ENCODE results near the gene METTL21C. TPM values are rescaled to one million over a fixed set of nuclear protein-coding genes. Genes with fewer than 3 reads are reported as not detected.

Gene METTL21C
- total RNA-seq, 1 experiment from 2014 or later, result not detected

- no peak for DNase-seq (ENCODE audit: low spot score)
Measured at GRCh38 chr13:102697929-102698648, 3.2 kb upstream of the METTL21C start.

GRCh38 chr13:102697264-102697663, 2.4 kb upstream of the METTL21C start:
- DNase-seq (ENCODE audit: low spot score), result no peak

GRCh38 chr13:102696465-102696864, 1.6 kb upstream of the METTL21C start:
- no peak for DNase-seq (ENCODE audit: low spot score)

GRCh38 chr13:102693776-102694175, 1.1 kb downstream of the METTL21C start:
- DNase-seq (ENCODE audit: low spot score), result no peak

GRCh38 chr13:102693250-102693649, 1.6 kb downstream of the METTL21C start:
- no peak for DNase-seq (ENCODE audit: low spot score)

GRCh38 chr13:102692491-102692826, 2.4 kb downstream of the METTL21C start:
- DNase-seq (ENCODE audit: low spot score), result no peak

GRCh38 chr13:102690883-102691282, 4.0 kb downstream of the METTL21C start:
- no peak for DNase-seq (ENCODE audit: low spot score)

GRCh38 chr13:102688306-102688973, 6.4 kb downstream of the METTL21C start:
- no peak for DNase-seq (ENCODE audit: low spot score)

GRCh38 chr13:102687520-102687919, 7.3 kb downstream of the METTL21C start:
- no peak for DNase-seq (ENCODE audit: low spot score)

- DNase-seq (ENCODE audit: low spot score), result no peak
Measured at GRCh38 chr13:102686024-102686423, 8.8 kb downstream of the METTL21C start.

- no peak for DNase-seq (ENCODE audit: low spot score)
Measured at GRCh38 chr13:102683637-102684036, 11.2 kb downstream of the METTL21C start.

GRCh38 chr13:102682727-102683126, 12.1 kb downstream of the METTL21C start:
- DNase-seq (ENCODE audit: low spot score), result no peak

- no peak for DNase-seq (ENCODE audit: low spot score)
Measured at GRCh38 chr13:102682211-102682610, 12.6 kb downstream of the METTL21C start.

GRCh38 chr13:102680842-102681740, 13.8 kb downstream of the METTL21C start:
- DNase-seq (ENCODE audit: low spot score), result no peak

- no peak for DNase-seq (ENCODE audit: low spot score)
Measured at GRCh38 chr13:102680133-102680717, 14.6 kb downstream of the METTL21C start.

GRCh38 chr13:102679449-102680132, 15.3 kb downstream of the METTL21C start:
- DNase-seq (ENCODE audit: low spot score), result no peak

- no peak for DNase-seq (ENCODE audit: low spot score)
Measured at GRCh38 chr13:102678339-102679107, 16.3 kb downstream of the METTL21C start.

- DNase-seq (ENCODE audit: low spot score), result no peak
Measured at GRCh38 chr13:102677122-102677521, 17.7 kb downstream of the METTL21C start.

GRCh38 chr13:102675115-102675514, 19.7 kb downstream of the METTL21C start:
- DNase-seq (ENCODE audit: low spot score), result no peak

- no peak for DNase-seq (ENCODE audit: low spot score)
Measured at GRCh38 chr13:102670130-102670529, 24.7 kb downstream of the METTL21C start.

GRCh38 chr13:102667911-102668310, 26.9 kb downstream of the METTL21C start:
- no peak for DNase-seq (ENCODE audit: low spot score)

Data from H4 (cell line).